Measurements from ENCODE around the gene SNAI1.
"Not testable (repeated sequence)": the region's sequence is repeated elsewhere in the genome, so short reads cannot be mapped to it uniquely, and the experiment has no call there.

- TF ChIP-seq CTCF, EP300 (IDR thresholded peaks at IDR 0.05): not testable (repeated sequence)
Observed at GRCh38 chr20:49957089-49957938, 25.5 kb upstream of the SNAI1 start.

Measured in ovary (tissue), 3 donors.